Measurements from ENCODE around the gene CABP7. TPM values are rescaled to one million over a fixed set of nuclear protein-coding genes. Genes with fewer than 3 reads are reported as not detected.

The CABP7 gene
- total and polyA plus RNA-seq, 2 of the 8 experiments (the other 6 are each of a cell fraction or from before 2014, with no cell fraction given) = 0.20 to 0.36 TPM

GRCh38 chr22:29750559-29751538, 31.0 kb downstream of the CABP7 start:
- H3K79me2 ChIP-seq (ENCODE audit: control insufficient read depth in 1 of 2, insufficient read depth in 2 of 2, low read length in 2 of 2) = no peaks in the 10 kb centered on the region
- no peak overlapping the region for H2AFZ ChIP-seq (ENCODE audit: low read length)
- no peak overlapping the region for H4K5ac ChIP-seq (ENCODE audit: insufficient read length, low read depth, low read length)
- no peak overlapping the region for H2BK5ac ChIP-seq (ENCODE audit: low read depth, low read length)
- ChIA-PET POLR2A (ENCODE audit: partially characterized antibody) (interaction anchor here (1.0 to 1.8 kb wide), 2 partner anchors 13 to 62 kb away, joined by 3 to 4 read pairs; no protein-coding TSS in a partner anchor), CTCF (ENCODE audit: partially characterized antibody) (interaction anchor here (2.3 to 2.4 kb wide), 2 partner anchors 14 to 49 kb away, joined by 6 to 7 read pairs; no protein-coding TSS in a partner anchor)
- H3K23ac ChIP-seq (ENCODE audit: insufficient read length) = no peak overlapping the region
- no peak overlapping the region for H2BK15ac ChIP-seq (ENCODE audit: low read length)
- no peak overlapping the region for H3K56ac ChIP-seq (replicated peaks; ENCODE audit: insufficient read length, low read depth, low read length)
- peaks cover 0 to 2% (median 0%) of the 10 kb centered on the region in 4 experiments; a peak in 2 of 7 replicates for H3K4me1 ChIP-seq (replicated peaks in 1 of 4; ENCODE audit: control insufficient read depth in 3 of 4, insufficient read depth in 4 of 4, low read length in 3 of 4)
- no peak overlapping the region for H3K4ac ChIP-seq (replicated peaks; ENCODE audit: insufficient read length, low read depth, low read length)
- H3K27me3 ChIP-seq (replicated peaks in 1 of 4; ENCODE audit: control insufficient read depth in 3 of 4, extremely low read depth in 1 of 4, insufficient read depth in 3 of 4, low read length in 3 of 4) = no peaks in the 10 kb centered on the region
- H4K8ac ChIP-seq (ENCODE audit: extremely low read depth, insufficient read depth, low read length) = no peak overlapping the region
- no peak overlapping the region for H3K14ac ChIP-seq (ENCODE audit: insufficient read length)
- no peak overlapping the region for H3K4me2 ChIP-seq (ENCODE audit: insufficient read depth in 1 of 2, low read depth in 2 of 2, low read length in 2 of 2)
- no peaks in the 10 kb centered on the region for H3K36me3 ChIP-seq (ENCODE audit: control insufficient read depth in 2 of 4, insufficient read depth in 4 of 4, low read length in 3 of 4)
- no peak overlapping the region for H3K18ac ChIP-seq (ENCODE audit: extremely low read depth, low read length)
- H3K4me3 ChIP-seq (ENCODE audit: extremely low read depth in 1 of 4, insufficient read depth in 2 of 4, low read depth in 3 of 4, low read length in 4 of 4) = no peak overlapping the region
- H4K91ac ChIP-seq (replicated peaks; ENCODE audit: insufficient read length, low read length) = no peak overlapping the region
- no peak for DNase-seq (ENCODE audit: low read depth in 1 of 2, low spot score in 2 of 2)
- no peak overlapping the region for H3K9ac ChIP-seq (replicated peaks in 1 of 4; ENCODE audit: extremely low read depth in 1 of 4, low read depth in 3 of 4, low read length in 3 of 4)
- no peak overlapping the region for H2AK5ac ChIP-seq (ENCODE audit: low read depth, low read length)
- 83% methylated on average over 11 of the region's 11 CpGs; no CpG with 5 or more reads in 1 of the 2 experiments for WGBS, 2 experiments (ENCODE audit: extremely low coverage in 1 of 2, insufficient coverage in 1 of 2, insufficient read length in 1 of 2, insufficient replicate concordance in 2 of 2, low coverage in 1 of 2, low lambda C conversion rate in 2 of 2, missing lambda C conversion rate in 1 of 2)
- H2BK12ac ChIP-seq (ENCODE audit: low read depth, low read length) = no peak overlapping the region
- no peak overlapping the region for H2BK120ac ChIP-seq (replicated peaks; ENCODE audit: low read depth, low read length)
- H3K79me1 ChIP-seq (ENCODE audit: low read depth, low read length) = no peaks in the 10 kb centered on the region
- H4K20me1 ChIP-seq (replicated peaks in 1 of 2; ENCODE audit: control insufficient read depth in 1 of 2, insufficient read depth in 2 of 2, low read length in 2 of 2) = peaks cover 0 to 1% of the 10 kb centered on the region in 2 experiments
- H3K27ac ChIP-seq (ENCODE audit: low read depth, low read length) = no peak overlapping the region
- no peak overlapping the region for H2BK20ac ChIP-seq (ENCODE audit: low read length)
- H3K23me2 ChIP-seq (ENCODE audit: low read depth, low read length) = no peaks in the 10 kb centered on the region
- H3K9me3 ChIP-seq (ENCODE audit: insufficient read depth in 2 of 2, low read depth in 1 of 2, low read length in 1 of 2) = no peaks in the 10 kb centered on the region
- no peak for FAIRE-seq
- no peak for TF ChIP-seq RNF2 (IDR thresholded peaks at IDR 0.05; ENCODE audit: borderline replicate concordance, low read depth, low read length, missing control alignments, poor library complexity, severe bottlenecking)
- TF ChIP-seq SIX5 (IDR thresholded peaks at IDR 0.05; ENCODE audit: low read depth, low read length) = no peak
- no peak for TF ChIP-seq RAD21 (IDR thresholded peaks at IDR 0.05 in 1 of 2, conservative IDR thresholded peaks at IDR 0.05 in 1 of 2; ENCODE audit: low read depth in 2 of 2, low read length in 2 of 2)
- TF ChIP-seq MAX (IDR thresholded peaks at IDR 0.05) = no peak
- TF ChIP-seq E2F6 (IDR thresholded peaks at IDR 0.05) = no peak
- TF ChIP-seq PHF8 (conservative IDR thresholded peaks at IDR 0.05; ENCODE audit: low read depth, low read length) = no peak
- TF ChIP-seq CTBP2 (IDR thresholded peaks at IDR 0.05; ENCODE audit: borderline replicate concordance, insufficient read depth, insufficient read length, low read length) = no peak
- TF ChIP-seq EGR1 (IDR thresholded peaks at IDR 0.05; ENCODE audit: borderline replicate concordance, low read depth, low read length) = no peak

Data from H1 (cell line).